Peyer's patch (tissue), 4 donors: ENCODE data around the gene MAPK14. TPM values are rescaled to one million over a fixed set of nuclear protein-coding genes. Genes with fewer than 3 reads are reported as not detected.

Experiments
- DNase-seq, 3 donors: peaks; one replicate each; pipeline ENCODE4 v3.0.0-alpha.2; 2017 to 2019
- H3K27ac ChIP-seq, 4 donors: fragments of 200-600 bp; sonication (generic); one replicate each; pipeline ENCODE4 v1.5.1; 2016 to 2019
- H3K27me3 ChIP-seq, 2 donors: fragments of 200-600 bp; sonication (generic); one replicate each; pipeline ENCODE4 v1.5.1; 2019
- H3K36me3 ChIP-seq, 3 donors: fragments of 200-600 bp; sonication (generic); one replicate each; pipeline ENCODE4 v1.5.1; 2016 to 2019
- H3K4me1 ChIP-seq, 4 donors: fragments of 200-600 bp; sonication (generic); one replicate each; pipeline ENCODE4 v1.5.1; 2016 to 2019
- H3K4me3 ChIP-seq, 4 donors: fragments of 200-600 bp; sonication (generic); 1 replicate in 3 of 4; 2 replicates in 1 of 4; pipeline ENCODE4 v1.5.1; 2016 to 2019; ENCODE audit warnings: mild to moderate bottlenecking in 1 of 4
- H3K9me3 ChIP-seq, 4 donors: fragments of 200-600 bp; sonication (generic); one replicate each; pipeline ENCODE4 v1.5.1; 2016 to 2019; ENCODE audit warnings: mild to moderate bottlenecking in 1 of 4
- CTCF ChIP-seq, 6 experiments: fragments of 450-650 bp in 4 of 6; fragments of 200-600 bp in 2 of 6; sonication (generic) in 1 of 6; IDR thresholded peaks; one replicate each; pipeline ENCODE4 v1.5.1; 2017 to 2019; ENCODE audit warnings: antibody characterized with exemption in 6 of 6, mild to moderate bottlenecking in 3 of 6, moderate library complexity in 1 of 6
- POLR2A ChIP-seq, 2 donors: fragments of 450-650 bp; IDR thresholded peaks; one replicate each; pipeline ENCODE4 v1.5.1; 2017; ENCODE audit warnings: antibody characterized with exemption in 2 of 2, mild to moderate bottlenecking in 2 of 2, moderate library complexity in 2 of 2
- total RNA-seq, 4 donors: library from RNA; depleted of rRNA; stranded (reverse); fragments of >200 nt; gene quantifications; one replicate each; pipeline ENCODE4 v1.1.0, GENCODE V29; 2016

Gene MAPK14
- total RNA-seq, 4 donors from 2014 or later = 64.4 to 109 (median 97.4) TPM

DNA sequence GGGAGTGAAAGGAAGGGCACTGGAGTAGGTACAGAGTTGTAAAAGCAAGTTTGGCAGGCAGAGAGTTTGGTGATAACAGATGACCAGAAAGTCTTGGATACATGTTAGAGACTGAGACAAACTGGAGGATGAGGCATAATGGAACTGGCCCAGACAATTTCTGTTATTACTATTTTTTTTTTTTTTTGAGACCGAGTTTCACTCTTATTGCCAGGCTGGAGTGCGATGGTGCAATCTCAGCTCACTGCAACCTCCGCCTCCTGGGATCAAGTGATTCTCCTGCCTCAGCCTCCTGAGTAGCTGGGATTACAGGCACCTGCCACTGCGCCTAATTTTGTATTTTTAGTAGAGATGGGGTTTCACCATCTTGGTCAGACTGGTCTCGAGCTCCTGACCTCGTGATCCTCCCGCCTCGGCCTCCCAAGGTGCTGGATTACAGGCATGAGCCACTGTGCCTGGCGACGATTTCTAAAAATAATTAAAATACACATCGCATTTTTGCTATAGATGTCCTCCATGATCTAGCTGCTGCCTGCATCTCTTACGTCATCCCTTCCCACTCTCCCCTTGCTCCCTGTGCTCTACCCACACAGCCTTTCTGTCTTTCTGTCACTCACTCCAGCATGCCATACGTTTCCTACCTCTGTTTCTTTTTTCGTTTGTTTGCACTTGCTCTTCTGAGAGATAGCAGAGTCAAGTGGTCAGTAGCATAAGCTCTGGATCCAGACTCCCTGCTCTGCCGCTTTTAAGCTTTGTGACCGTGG, 23.5 kb downstream of the MAPK14 start:
- H3K4me3 ChIP-seq = no peak overlapping the region

DNA sequence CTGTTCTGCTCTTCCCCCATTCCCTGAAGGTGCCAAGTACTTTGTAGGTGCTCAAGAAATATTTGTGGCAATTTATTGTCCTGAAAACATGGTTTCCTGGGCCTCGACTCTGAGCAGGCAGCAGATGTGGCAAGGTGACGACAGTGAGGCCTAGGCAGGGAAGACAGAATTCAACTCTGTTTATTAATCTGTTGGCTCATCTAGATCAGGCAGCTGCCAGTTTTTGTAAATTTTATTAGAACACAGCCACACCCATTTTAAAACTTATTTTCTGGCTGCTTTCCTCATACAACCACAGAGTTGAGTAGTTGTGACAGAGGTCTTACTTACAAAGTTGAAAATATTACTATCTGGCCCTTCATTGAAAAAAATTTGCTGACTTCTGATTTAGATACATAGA, 24.5 kb downstream of the MAPK14 start:
- H3K36me3 ChIP-seq = peaks cover 0 to 19% (median 0%) of the 10 kb centered on the region in 3 donors
- no peak overlapping the region for H3K4me3 ChIP-seq
- H3K4me1 ChIP-seq = peaks cover 0 to 48% (median 0%) of the 10 kb centered on the region in 4 donors
- TF ChIP-seq CTCF (IDR thresholded peaks at IDR 0.05) = no peak
- TF ChIP-seq POLR2A (IDR thresholded peaks at IDR 0.05) = no peak
- no peaks in the 10 kb centered on the region for H3K9me3 ChIP-seq
- DNase-seq = no peak
- peak overlapping the region in 1 of 4 donors; percentile 20 for H3K27ac ChIP-seq
- no peaks in the 10 kb centered on the region for H3K27me3 ChIP-seq

More for the DNA sequence above, 23.5 kb downstream of the MAPK14 start:
- Histone ChIP-seq H3K9me3 (no peaks in the 10 kb centered on the region), H3K27ac (no peak overlapping the region), H3K27me3 (no peaks in the 10 kb centered on the region), H3K36me3 (peaks cover 0 to 19% (median 0%) of the 10 kb centered on the region in 3 donors), H3K4me1 (peaks cover 0 to 55% (median 0%) of the 10 kb centered on the region in 4 donors)
- TF ChIP-seq POLR2A (IDR thresholded peaks at IDR 0.05) (no peak), CTCF (IDR thresholded peaks at IDR 0.05) (no peak)
- no peak for DNase-seq

DNA sequence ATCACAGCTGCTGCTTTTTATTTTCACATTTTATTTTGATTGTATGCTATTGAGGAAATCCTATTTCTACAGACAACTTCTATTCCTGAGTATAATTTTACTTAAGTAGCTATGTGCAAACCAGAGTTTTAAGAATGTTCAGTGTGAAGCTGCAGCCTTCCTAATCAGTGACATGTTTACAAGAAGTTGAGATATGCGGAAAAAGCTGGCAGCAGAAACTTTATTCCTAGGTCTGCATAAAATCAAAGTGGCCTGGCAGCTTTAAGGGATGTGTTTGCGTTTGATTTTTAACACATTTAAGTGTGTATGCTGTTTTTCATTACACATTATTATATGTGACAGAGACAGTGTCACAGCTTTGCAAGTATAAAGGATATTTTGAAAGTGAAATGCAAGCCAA, 26.3 kb downstream of the MAPK14 start:
- DNase-seq = no peak
- Histone ChIP-seq H3K4me3 (no peak overlapping the region), H3K36me3 (peaks cover 0 to 20% (median 0%) of the 10 kb centered on the region in 3 donors), H3K27me3 (no peaks in the 10 kb centered on the region), H3K9me3 (no peaks in the 10 kb centered on the region), H3K4me1 (peaks cover 0 to 47% (median 0%) of the 10 kb centered on the region in 4 donors), H3K27ac (no peak overlapping the region)
- TF ChIP-seq POLR2A (IDR thresholded peaks at IDR 0.05) = no peak
- TF ChIP-seq CTCF (IDR thresholded peaks at IDR 0.05) = no peak

- peaks cover 0 to 42% (median 0%) of the 10 kb centered on the region in 4 donors for H3K4me1 ChIP-seq
- no peak overlapping the region for H3K27ac ChIP-seq
- H3K27me3 ChIP-seq = no peaks in the 10 kb centered on the region
- no peak for TF ChIP-seq POLR2A (IDR thresholded peaks at IDR 0.05)
- no peak for TF ChIP-seq CTCF (IDR thresholded peaks at IDR 0.05)
- H3K36me3 ChIP-seq = peaks cover 0 to 25% (median 0%) of the 10 kb centered on the region in 3 donors
- DNase-seq = no peak
- H3K9me3 ChIP-seq = no peaks in the 10 kb centered on the region
- no peak overlapping the region for H3K4me3 ChIP-seq
These were observed 26.8 kb downstream of the MAPK14 start for GRCh38 chr6:36054415-36054814.

DNA sequence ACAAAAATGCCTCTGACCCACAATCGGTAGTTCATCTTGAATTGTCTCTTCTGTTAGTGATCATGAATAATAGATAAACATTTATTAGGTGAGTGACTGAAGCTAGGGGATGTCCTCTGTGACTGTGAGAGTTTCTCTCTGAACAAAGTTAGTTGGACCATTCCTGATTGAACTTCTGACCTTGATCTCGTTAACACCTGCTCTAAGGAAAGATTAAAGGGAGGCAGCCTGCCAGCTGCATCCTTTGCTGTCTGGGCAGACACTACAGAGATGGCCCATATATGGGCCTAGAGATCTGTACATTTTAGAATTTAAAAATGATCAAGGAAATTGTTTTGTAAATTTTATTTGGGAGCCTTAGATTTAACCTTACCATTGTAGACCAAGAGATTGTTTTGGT, 27.3 kb downstream of the MAPK14 start:
- DNase-seq = no peak
- H3K27me3 ChIP-seq = no peaks in the 10 kb centered on the region
- H3K9me3 ChIP-seq = no peaks in the 10 kb centered on the region
- no peak overlapping the region for H3K4me3 ChIP-seq
- H3K27ac ChIP-seq = no peak overlapping the region
- H3K36me3 ChIP-seq = peaks cover 0 to 31% (median 0%) of the 10 kb centered on the region in 3 donors
- TF ChIP-seq CTCF (IDR thresholded peaks at IDR 0.05) (no peak), POLR2A (IDR thresholded peaks at IDR 0.05) (no peak)
- H3K4me1 ChIP-seq = peaks cover 0 to 36% (median 0%) of the 10 kb centered on the region in 4 donors
